SU-DHL-6 (cell line): ENCODE results near the gene SETBP1.

ENCODE experiments used
- H2AFZ ChIP-seq: fragments of 200-600 bp; sonication (generic); 2 replicates; pipeline ENCODE4 v1.6.1; 2014; ENCODE audit warnings: low read depth, mild to moderate bottlenecking, moderate library complexity, mixed read lengths, antibody characterized with exemption, low read length; ENCODE audit not compliant: severe bottlenecking
- H3F3A ChIP-seq: fragments of 200-600 bp; shearing (Covaris generic); 2 replicates; pipeline ENCODE4 v1.6.0; 2016; ENCODE audit warnings: antibody characterized with exemption, mild to moderate bottlenecking; ENCODE audit not compliant: insufficient read depth
- H3K27ac ChIP-seq: fragments of 200-600 bp; sonication (generic); 2 replicates; pipeline ENCODE4 v1.5.1; 2016; ENCODE audit warnings: low read depth, mild to moderate bottlenecking, low read length, moderate library complexity, mixed read lengths
- H3K27me3 ChIP-seq: fragments of 200-600 bp; sonication (generic), shearing (Covaris generic); 2 replicates; pipeline ENCODE4 v1.6.0; 2014; ENCODE audit warnings: mild to moderate bottlenecking, low read length
- H3K36me3 ChIP-seq: fragments of 200-600 bp; sonication (generic); 2 replicates; pipeline ENCODE4 v1.6.1; 2014; ENCODE audit warnings: mild to moderate bottlenecking, low read length, mixed read lengths
- H3K4me2 ChIP-seq: fragments of 300-600, 200-600 bp; shearing (Covaris generic), sonication (generic); 2 replicates; pipeline ENCODE4 v1.6.0; 2014; ENCODE audit warnings: low read length, low read depth, mild to moderate bottlenecking; ENCODE audit not compliant: poor library complexity, severe bottlenecking
- H3K4me3 ChIP-seq: fragments of 200-600 bp; sonication (generic); 2 replicates; pipeline ENCODE4 v1.5.1; 2014; ENCODE audit warnings: antibody characterized with exemption, low read length, mild to moderate bottlenecking, mixed read lengths; ENCODE audit not compliant: insufficient read depth, poor library complexity, severe bottlenecking
- H3K79me2 ChIP-seq: fragments of 200-600 bp; sonication (generic); 2 replicates; pipeline ENCODE4 v1.6.1; 2014; ENCODE audit warnings: mild to moderate bottlenecking, low read length, moderate library complexity; ENCODE audit not compliant: insufficient read depth
- H3K9ac ChIP-seq: fragments of 200-600 bp; sonication (generic); 2 replicates; pipeline ENCODE4 v1.7.0; 2014; ENCODE audit warnings: mild to moderate bottlenecking, low read length
- H3K9me2 ChIP-seq: fragments of 200-600 bp; sonication (generic); replicated peaks from 2 replicates; pipeline ENCODE4 v1.6.1; 2014; ENCODE audit warnings: low read length; ENCODE audit not compliant: insufficient read depth
- H3K9me3 ChIP-seq: fragments of 200-600 bp; sonication (generic); 2 replicates; pipeline ENCODE4 v1.6.1; 2014; ENCODE audit warnings: low read length, mixed read lengths; ENCODE audit not compliant: insufficient read depth
- H4K20me1 ChIP-seq: fragments of 200-600 bp; sonication (generic); 2 replicates; pipeline ENCODE4 v1.6.1; 2014; ENCODE audit warnings: low read depth, mild to moderate bottlenecking, antibody characterized with exemption, low read length, moderate library complexity, mixed read lengths
- EZH2phosphoT487 ChIP-seq: fragments of 200-600 bp; sonication (generic), shearing (Covaris generic); conservative IDR thresholded peaks from 2 replicates; pipeline ENCODE4 v1.6.1; 2018; ENCODE audit warnings: mild to moderate bottlenecking, antibody characterized with exemption, low read length, moderate library complexity, mixed read lengths
- TF ChIP-seq, protein P1 (sequence below): fragments of 200-600 bp; sonication (generic); IDR thresholded peaks from one replicate; pipeline ENCODE4 v1.5.1; 2017; ENCODE audit warnings: antibody characterized with exemption, mild to moderate bottlenecking, low read length, moderate library complexity; ENCODE audit not compliant: insufficient read depth, poor library complexity, severe bottlenecking

SETBP1 gene

DNA sequence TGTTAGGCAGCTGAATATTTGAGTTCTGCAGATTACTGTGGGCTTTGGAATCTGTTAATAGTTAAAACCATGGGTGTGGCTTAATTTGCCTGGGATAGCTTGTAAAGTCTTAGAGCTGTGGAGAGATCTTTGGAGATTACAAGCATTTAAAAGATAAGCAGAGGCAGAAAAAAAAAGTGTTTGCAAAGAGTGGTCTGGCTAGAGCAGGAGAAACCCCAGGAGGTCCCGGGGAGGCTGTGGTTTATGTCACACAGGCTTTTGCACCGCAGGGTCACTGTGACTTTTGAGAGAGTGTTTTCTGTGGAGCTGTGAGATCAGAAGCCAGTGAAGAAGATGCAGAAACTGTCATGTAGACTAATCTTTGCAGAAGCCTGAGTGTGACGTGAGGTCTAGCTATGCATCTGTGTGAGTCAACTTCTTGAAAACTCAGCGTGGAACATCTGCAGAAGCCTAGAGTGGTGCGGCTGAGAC is 49.0 kb downstream of the SETBP1 start:
- H3K79me2 ChIP-seq, result no peaks in the 10 kb centered on the region

DNA sequence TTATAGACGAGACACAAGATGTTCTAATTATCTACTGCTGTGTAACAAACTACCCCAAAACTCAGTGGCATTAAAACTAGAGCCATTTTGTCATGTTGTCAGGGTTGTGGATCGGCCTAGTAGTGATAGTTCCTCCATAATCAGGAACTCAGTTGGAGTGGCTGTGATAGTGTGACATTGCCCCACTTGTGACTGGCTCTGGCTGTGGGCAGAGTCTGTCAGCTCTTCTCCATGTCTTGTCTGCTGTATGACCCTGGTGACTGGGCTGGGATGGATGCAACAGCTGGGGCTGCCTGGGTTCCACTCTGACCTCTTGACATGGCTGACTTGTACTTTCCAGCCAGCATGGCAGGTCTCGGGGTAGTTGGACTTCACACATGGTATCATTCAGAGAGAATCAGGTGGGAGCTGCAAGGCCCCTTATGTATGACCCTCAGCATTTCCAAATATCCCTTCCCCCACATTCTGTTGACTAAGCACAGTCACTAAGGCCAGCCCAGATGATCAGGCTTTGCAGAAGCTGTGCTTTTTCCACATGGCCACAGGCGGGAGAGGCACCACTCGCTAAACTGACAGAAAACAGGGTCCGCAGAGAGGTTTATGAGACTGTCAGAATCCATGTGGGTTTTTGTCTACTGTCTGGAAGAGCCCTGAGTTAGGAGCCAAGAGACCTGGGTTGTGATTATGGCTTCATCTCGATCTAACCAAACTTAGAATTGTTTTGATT is 50.3 kb downstream of the SETBP1 start:
- H3K9ac ChIP-seq, result peak overlapping the region; percentile 19; the same call in 1 of the 2 replicates
- H3K9me3 ChIP-seq, result no peaks in the 10 kb centered on the region
- H2AFZ ChIP-seq, result peak overlapping the region; percentile 36
- TF ChIP-seq, protein P1, sequence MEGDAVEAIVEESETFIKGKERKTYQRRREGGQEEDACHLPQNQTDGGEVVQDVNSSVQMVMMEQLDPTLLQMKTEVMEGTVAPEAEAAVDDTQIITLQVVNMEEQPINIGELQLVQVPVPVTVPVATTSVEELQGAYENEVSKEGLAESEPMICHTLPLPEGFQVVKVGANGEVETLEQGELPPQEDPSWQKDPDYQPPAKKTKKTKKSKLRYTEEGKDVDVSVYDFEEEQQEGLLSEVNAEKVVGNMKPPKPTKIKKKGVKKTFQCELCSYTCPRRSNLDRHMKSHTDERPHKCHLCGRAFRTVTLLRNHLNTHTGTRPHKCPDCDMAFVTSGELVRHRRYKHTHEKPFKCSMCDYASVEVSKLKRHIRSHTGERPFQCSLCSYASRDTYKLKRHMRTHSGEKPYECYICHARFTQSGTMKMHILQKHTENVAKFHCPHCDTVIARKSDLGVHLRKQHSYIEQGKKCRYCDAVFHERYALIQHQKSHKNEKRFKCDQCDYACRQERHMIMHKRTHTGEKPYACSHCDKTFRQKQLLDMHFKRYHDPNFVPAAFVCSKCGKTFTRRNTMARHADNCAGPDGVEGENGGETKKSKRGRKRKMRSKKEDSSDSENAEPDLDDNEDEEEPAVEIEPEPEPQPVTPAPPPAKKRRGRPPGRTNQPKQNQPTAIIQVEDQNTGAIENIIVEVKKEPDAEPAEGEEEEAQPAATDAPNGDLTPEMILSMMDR, result no peak
- no peak for TF ChIP-seq EZH2phosphoT487
- peak overlapping the region; percentile 13 for H3K4me3 ChIP-seq
- no peaks in the 10 kb centered on the region for H3K9me2 ChIP-seq
- no peaks in the 10 kb centered on the region for H3K27me3 ChIP-seq
- H3K4me2 ChIP-seq, result peak overlapping the region; percentile 42
- peaks cover 13% of the 10 kb centered on the region; the same call in 1 of the 2 replicates for H3F3A ChIP-seq
- no peaks in the 10 kb centered on the region for H3K79me2 ChIP-seq
- peak overlapping the region; percentile 42; the same call in 1 of the 2 replicates for H3K27ac ChIP-seq
- no peaks in the 10 kb centered on the region for H4K20me1 ChIP-seq
- no peaks in the 10 kb centered on the region for H3K36me3 ChIP-seq

More for the DNA sequence above, 49.0 kb downstream of the SETBP1 start:
- no peak overlapping the region for H3K4me3 ChIP-seq
- no peak overlapping the region for H3K9ac ChIP-seq
- H3F3A ChIP-seq, result peaks cover 15% of the 10 kb centered on the region; the same call in 1 of the 2 replicates
- no peaks in the 10 kb centered on the region for H3K36me3 ChIP-seq
- no peaks in the 10 kb centered on the region for H3K9me2 ChIP-seq
- H3K9me3 ChIP-seq, result no peaks in the 10 kb centered on the region
- no peak overlapping the region for H2AFZ ChIP-seq
- TF ChIP-seq, protein P1, result no peak
- no peak for TF ChIP-seq EZH2phosphoT487
- no peaks in the 10 kb centered on the region for H4K20me1 ChIP-seq
- no peaks in the 10 kb centered on the region for H3K27me3 ChIP-seq
- H3K27ac ChIP-seq, result no peak overlapping the region; the same call in 1 of the 2 replicates
- peak overlapping the region; percentile 2 for H3K4me2 ChIP-seq

DNA sequence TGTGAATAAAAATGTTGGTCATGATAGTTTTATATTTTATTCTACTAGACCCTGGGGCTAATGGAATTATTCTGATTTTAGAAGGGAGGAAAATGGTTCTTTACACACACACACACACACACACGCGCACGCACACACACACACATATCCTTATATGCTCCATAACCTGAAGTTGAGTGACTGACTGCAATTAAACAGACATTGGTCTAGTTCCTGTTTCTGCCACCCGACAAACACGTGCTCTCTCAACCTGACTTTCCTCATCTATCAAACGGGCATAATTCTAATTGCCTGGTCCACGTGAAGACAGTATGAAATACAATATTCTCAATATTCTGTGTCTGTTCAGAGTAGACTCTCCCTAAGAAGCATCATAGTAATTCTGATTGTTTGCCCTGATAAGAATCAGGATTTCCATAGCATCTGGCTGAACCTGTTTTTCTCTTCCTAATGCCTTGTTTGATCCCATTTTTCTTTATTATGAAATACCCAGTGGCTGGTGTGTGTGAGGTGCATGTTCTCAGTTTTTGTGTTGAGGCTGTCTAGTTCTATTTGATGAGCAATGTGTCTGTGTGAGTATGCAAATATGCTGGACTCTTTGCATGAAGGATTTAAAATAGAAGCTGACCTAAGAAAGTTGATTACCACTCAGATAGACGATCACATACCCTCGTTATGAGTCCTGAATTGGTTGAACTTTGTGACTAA is 51.0 kb downstream of the SETBP1 start:
- Histone ChIP-seq H3F3A (0 out of 2 replicates have a peak, but pooled peaks cover 6% of the 10 kb centered on the region), H3K9ac (peak overlapping the region; percentile 19), H3K36me3 (no peaks in the 10 kb centered on the region), H3K4me2 (peak overlapping the region; percentile 42), H3K27ac (peak overlapping the region; percentile 42), H2AFZ (peak overlapping the region; percentile 36), H3K9me3 (no peaks in the 10 kb centered on the region), H4K20me1 (no peaks in the 10 kb centered on the region), H3K27me3 (no peaks in the 10 kb centered on the region), H3K9me2 (no peaks in the 10 kb centered on the region), H3K4me3 (peak overlapping the region; percentile 19), H3K79me2 (no peaks in the 10 kb centered on the region)
- TF ChIP-seq, protein P1, result no peak
- TF ChIP-seq EZH2phosphoT487, result no peak
